Stimulated activated CD4-positive, alpha-beta T cell treated with anti-CD3 and anti-CD28 coated beads, Interleukin-15, amount 100 ng/mL, for 1 hour (primary cell): Measurements from ENCODE around the gene NMS.
"Not testable (repeated sequence)": the region's sequence is repeated elsewhere in the genome, so short reads cannot be mapped to it uniquely, and the experiment has no call there.

Experiments
- DNase-seq, 2 donors: peaks; one replicate each; pipeline ENCODE4 v3.0.0-alpha.2; 2020; ENCODE audit warnings: low read depth in 1 of 2, low spot score in 1 of 2

NMS gene

GRCh38 chr2:100470182-100470581, at the start of gene NMS:
NMS (plus strand) TSS chr2:100470482; CDS start chr2:100470489, 7 bp downstream.
- DNase-seq = no peak

- DNase-seq = no peak
Observed at GRCh38 chr2:100422320-100423055, 47.8 kb upstream of the NMS start.

- no peak for DNase-seq
Observed at GRCh38 chr2:100423631-100424030, 46.7 kb upstream of the NMS start.

- DNase-seq = no peak
Observed at GRCh38 chr2:100424277-100424875, 45.9 kb upstream of the NMS start.

- no peak for DNase-seq
Observed at GRCh38 chr2:100425107-100425506, 45.2 kb upstream of the NMS start.

GRCh38 chr2:100425573-100426383, 44.5 kb upstream of the NMS start:
- DNase-seq = no peak

- no peak for DNase-seq
Observed at GRCh38 chr2:100426384-100426720, 43.9 kb upstream of the NMS start.

- no peak for DNase-seq
Observed at GRCh38 chr2:100427111-100427510, 43.2 kb upstream of the NMS start.

GRCh38 chr2:100427627-100428258, 42.5 kb upstream of the NMS start:
- peak; percentile 32 to 46 for DNase-seq

GRCh38 chr2:100429726-100430125, 40.6 kb upstream of the NMS start:
- DNase-seq = no peak

GRCh38 chr2:100437751-100438150, 32.5 kb upstream of the NMS start:
- no peak for DNase-seq

GRCh38 chr2:100446696-100447095, 23.6 kb upstream of the NMS start:
- DNase-seq = no peak

- DNase-seq = no peak
Observed at GRCh38 chr2:100451092-100451491, 19.2 kb upstream of the NMS start.

GRCh38 chr2:100451734-100452133, 18.5 kb upstream of the NMS start:
- DNase-seq = no peak

GRCh38 chr2:100453853-100454252, 16.4 kb upstream of the NMS start:
- no peak for DNase-seq

- DNase-seq = not testable (repeated sequence)
Observed at GRCh38 chr2:100456357-100456756, 13.9 kb upstream of the NMS start.

- no peak for DNase-seq
Observed at GRCh38 chr2:100460904-100461530, 9.3 kb upstream of the NMS start.

- no peak for DNase-seq
Observed at GRCh38 chr2:100470898-100471514, 724 bp downstream of the NMS start.

- no peak for DNase-seq
Observed at GRCh38 chr2:100476606-100477005, 6.3 kb downstream of the NMS start.

- DNase-seq = no peak
Observed at GRCh38 chr2:100482741-100483140, 12.5 kb downstream of the NMS start.

GRCh38 chr2:100483895-100484294, 13.6 kb downstream of the NMS start:
- DNase-seq = no peak
